Lower leg skin (tissue), 3 donors: ENCODE results near the gene CUL3.

Experiments
- CTCF ChIP-seq, 3 donors: fragments of 450-650 bp; IDR thresholded peaks; one replicate each; pipeline ENCODE4 v1.5.1; 2016; ENCODE audit warnings: antibody characterized with exemption in 3 of 3, mild to moderate bottlenecking in 3 of 3, moderate library complexity in 2 of 3
- POLR2A ChIP-seq, 2 donors: fragments of 450-650 bp; IDR thresholded peaks; one replicate each; pipeline ENCODE4 v1.6.1; 2016 to 2017; ENCODE audit warnings: antibody characterized with exemption in 2 of 2, mild to moderate bottlenecking in 1 of 2, moderate library complexity in 1 of 2

- no peak for TF ChIP-seq CTCF (IDR thresholded peaks at IDR 0.05)
- no peak for TF ChIP-seq POLR2A (IDR thresholded peaks at IDR 0.05)
Measured at GRCh38 chr2:224429441-224429810, 155.7 kb downstream of the CUL3 start.
